ENCODE results near the gene ANO3. TPM values are rescaled to one million over a fixed set of nuclear protein-coding genes. Genes with fewer than 3 reads are reported as not detected.

ANO3 gene
- total RNA-seq, 4 donors from 2014 or later, result 0.08 to 0.27 TPM; not detected in 2

DNA sequence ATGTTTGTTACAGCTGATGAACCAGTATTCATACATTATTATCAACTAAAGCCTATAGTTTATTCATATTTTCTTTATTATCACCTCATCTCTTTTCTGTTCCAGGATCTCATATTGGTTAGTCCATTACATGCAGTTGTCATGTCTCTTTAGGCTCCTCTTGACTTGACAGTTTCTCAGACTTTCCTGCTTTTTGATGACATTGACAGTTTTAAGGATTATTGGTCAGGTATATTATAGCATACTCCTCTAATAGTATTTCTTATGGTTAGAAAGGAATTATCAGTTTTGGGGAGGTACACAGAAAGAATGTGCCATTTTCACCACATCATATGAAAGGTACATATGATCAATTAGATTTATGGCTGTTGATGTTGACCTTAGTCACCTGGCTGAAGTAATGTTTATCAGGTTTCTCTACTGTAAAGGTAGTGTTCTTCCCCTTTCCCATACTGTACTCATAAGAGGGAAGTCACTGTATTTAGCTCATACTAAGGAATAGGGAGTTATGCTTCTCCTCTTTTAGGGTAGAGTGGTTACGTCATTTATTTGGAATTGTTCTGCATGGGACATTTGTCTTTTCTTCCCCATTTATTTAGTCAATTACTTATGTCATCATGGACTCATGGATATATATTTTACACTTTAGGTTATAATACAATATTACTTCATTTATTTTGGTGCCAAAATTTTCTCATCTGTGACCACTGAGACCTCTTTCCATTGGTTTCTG is 9.4 kb upstream of the ANO3 start:
- no peak overlapping the region for H3K27ac ChIP-seq
- WGBS, 2 donors (ENCODE audit: low coverage in 1 of 2), result 69 to 100% methylated on average over 1 of the region's 1 CpG
- TF ChIP-seq EP300 (IDR thresholded peaks at IDR 0.05) (no peak), POLR2AphosphoS5 (IDR thresholded peaks at IDR 0.05) (no peak), POLR2A (IDR thresholded peaks at IDR 0.05) (no peak)
- TF ChIP-seq, protein P1, sequence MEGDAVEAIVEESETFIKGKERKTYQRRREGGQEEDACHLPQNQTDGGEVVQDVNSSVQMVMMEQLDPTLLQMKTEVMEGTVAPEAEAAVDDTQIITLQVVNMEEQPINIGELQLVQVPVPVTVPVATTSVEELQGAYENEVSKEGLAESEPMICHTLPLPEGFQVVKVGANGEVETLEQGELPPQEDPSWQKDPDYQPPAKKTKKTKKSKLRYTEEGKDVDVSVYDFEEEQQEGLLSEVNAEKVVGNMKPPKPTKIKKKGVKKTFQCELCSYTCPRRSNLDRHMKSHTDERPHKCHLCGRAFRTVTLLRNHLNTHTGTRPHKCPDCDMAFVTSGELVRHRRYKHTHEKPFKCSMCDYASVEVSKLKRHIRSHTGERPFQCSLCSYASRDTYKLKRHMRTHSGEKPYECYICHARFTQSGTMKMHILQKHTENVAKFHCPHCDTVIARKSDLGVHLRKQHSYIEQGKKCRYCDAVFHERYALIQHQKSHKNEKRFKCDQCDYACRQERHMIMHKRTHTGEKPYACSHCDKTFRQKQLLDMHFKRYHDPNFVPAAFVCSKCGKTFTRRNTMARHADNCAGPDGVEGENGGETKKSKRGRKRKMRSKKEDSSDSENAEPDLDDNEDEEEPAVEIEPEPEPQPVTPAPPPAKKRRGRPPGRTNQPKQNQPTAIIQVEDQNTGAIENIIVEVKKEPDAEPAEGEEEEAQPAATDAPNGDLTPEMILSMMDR (IDR thresholded peaks at IDR 0.05), result no peak
- no peaks in the 10 kb centered on the region for H3K4me1 ChIP-seq
- no peaks in the 10 kb centered on the region for H3K9me3 ChIP-seq
- no peak for ATAC-seq
- no peaks in the 10 kb centered on the region for H3K36me3 ChIP-seq
- no peaks in the 10 kb centered on the region for H3K27me3 ChIP-seq
- no peak overlapping the region for H3K4me3 ChIP-seq

DNA sequence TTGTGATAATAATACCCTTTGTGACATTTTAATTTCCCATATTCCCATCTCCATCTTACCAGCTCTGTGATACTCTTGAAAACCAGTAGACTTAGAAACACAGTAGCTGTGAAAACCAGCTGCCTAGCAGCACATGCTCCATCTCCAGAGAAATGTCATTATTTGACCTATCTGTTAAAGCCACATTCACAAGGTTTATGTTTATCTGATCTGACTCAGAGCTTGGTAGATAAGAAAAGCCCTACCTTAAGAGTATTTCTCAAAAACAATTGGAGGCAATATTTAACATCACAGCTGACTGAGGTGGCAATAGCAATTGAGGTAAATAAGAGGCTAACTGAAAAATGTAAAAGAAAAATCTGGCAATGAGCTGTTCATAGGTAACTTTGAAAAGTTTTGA is 8.1 kb upstream of the ANO3 start:
- Histone ChIP-seq H3K36me3 (no peaks in the 10 kb centered on the region), H3K27ac (no peak overlapping the region), H3K4me3 (no peak overlapping the region), H3K27me3 (no peaks in the 10 kb centered on the region), H3K4me1 (no peaks in the 10 kb centered on the region), H3K9me3 (no peaks in the 10 kb centered on the region)
- TF ChIP-seq POLR2A (IDR thresholded peaks at IDR 0.05) (no peak), EP300 (IDR thresholded peaks at IDR 0.05) (no peak), POLR2AphosphoS5 (IDR thresholded peaks at IDR 0.05) (no peak)
- TF ChIP-seq, protein P1 (IDR thresholded peaks at IDR 0.05), result no peak
- ATAC-seq, result no peak

DNA sequence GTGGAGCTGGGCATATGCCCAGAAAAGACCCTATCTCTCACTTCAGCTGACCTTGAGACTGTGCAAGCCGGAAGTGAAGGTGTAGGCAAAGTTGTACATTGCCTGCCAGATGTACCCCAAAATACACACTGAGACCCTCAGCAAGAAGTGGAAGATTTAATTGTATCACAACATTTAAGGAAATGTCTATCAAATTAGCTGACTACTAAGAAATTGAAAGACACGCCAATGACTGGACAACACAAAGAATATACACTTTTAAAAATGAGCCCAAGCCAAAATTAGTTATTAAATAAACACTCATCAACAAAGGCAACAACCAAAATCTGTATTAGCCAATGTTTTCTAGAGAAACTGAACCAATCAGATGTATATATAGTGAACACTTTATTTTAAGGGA is 7.7 kb upstream of the ANO3 start:
- 83 to 86% methylated on average over 1 to 2 of the region's 2 CpGs for WGBS, 2 donors (ENCODE audit: low coverage in 1 of 2)
- ATAC-seq, result no peak

DNA sequence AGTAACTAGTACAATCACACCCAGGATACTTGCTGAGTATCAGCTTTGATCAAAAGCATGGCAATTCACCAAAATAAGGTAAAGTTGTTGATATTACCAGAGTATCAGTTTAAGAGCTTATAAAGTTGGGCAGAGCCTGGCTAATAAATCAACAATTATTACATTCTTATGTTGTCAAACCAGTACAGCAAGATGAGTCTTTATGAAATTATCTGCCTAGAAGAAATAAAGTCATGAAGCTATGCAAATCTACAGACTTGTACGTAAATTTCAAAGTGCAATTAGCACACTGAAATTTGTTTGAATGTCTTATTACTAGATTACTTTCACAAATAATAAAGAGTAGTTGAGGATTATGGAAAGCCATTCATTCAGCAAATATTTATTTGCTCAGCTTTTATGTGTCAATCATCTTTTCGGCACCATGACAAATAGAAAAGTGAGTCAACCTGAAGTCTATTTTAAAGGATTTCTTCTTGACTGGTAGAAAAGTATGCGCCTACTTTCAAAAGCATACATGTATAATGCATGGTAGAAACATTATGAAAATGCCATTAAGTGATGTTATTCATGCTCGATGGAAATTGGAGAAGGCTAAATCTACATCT is 5.0 kb upstream of the ANO3 start:
- Histone ChIP-seq H3K9me3 (no peaks in the 10 kb centered on the region), H3K27ac (no peak overlapping the region), H3K4me1 (peaks cover 0 to 5% (median 0%) of the 10 kb centered on the region in 3 donors), H3K27me3 (no peaks in the 10 kb centered on the region), H3K36me3 (no peaks in the 10 kb centered on the region), H3K4me3 (no peak overlapping the region)
- WGBS, 2 donors (ENCODE audit: low coverage in 1 of 2), result 79 to 90% methylated on average over 4 of the region's 4 CpGs
- no peak for TF ChIP-seq POLR2A (IDR thresholded peaks at IDR 0.05)
- TF ChIP-seq POLR2AphosphoS5 (IDR thresholded peaks at IDR 0.05), result no peak
- TF ChIP-seq EP300 (IDR thresholded peaks at IDR 0.05), result no peak
- ATAC-seq, result no peak

More for the DNA sequence above, 7.7 kb upstream of the ANO3 start:
- H3K9me3 ChIP-seq, result no peaks in the 10 kb centered on the region
- no peak overlapping the region for H3K27ac ChIP-seq
- TF ChIP-seq, protein P1 (IDR thresholded peaks at IDR 0.05), result no peak
- no peak for TF ChIP-seq POLR2AphosphoS5 (IDR thresholded peaks at IDR 0.05)
- TF ChIP-seq POLR2A (IDR thresholded peaks at IDR 0.05), result no peak
- no peak for TF ChIP-seq EP300 (IDR thresholded peaks at IDR 0.05)
- no peaks in the 10 kb centered on the region for H3K36me3 ChIP-seq
- H3K27me3 ChIP-seq, result no peaks in the 10 kb centered on the region
- H3K4me1 ChIP-seq, result no peaks in the 10 kb centered on the region
- no peak overlapping the region for H3K4me3 ChIP-seq

DNA sequence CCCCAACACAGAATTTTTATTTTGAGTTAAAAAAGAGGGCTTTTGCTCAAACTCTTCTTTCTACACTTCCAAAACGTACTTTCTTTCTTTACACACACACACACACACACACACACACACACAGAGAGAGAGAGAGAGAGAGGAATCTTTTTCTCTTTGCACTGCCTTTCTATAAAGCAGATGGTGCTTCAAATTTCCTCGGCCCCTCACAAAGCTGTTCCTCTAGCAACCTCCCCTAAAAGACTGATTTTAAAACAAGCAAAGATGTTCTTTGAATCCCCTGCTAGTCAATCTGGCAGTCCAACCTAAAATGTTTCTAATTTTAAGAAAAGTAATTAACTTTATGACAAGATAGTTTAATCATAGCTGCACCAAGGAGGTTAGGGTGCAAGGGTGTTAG is 2.7 kb upstream of the ANO3 start:
- H3K9me3 ChIP-seq, result no peaks in the 10 kb centered on the region
- WGBS, 2 donors (ENCODE audit: low coverage in 1 of 2), result 37 to 59% methylated on average over 2 of the region's 2 CpGs
- no peak for ATAC-seq

More for the DNA sequence above, 2.7 kb upstream of the ANO3 start:
- Histone ChIP-seq H3K4me1 (peaks cover 0 to 13% (median 0%) of the 10 kb centered on the region in 3 donors), H3K36me3 (no peaks in the 10 kb centered on the region), H3K27me3 (no peaks in the 10 kb centered on the region), H3K27ac (no peak overlapping the region), H3K4me3 (no peak overlapping the region)
- TF ChIP-seq, protein P1 (IDR thresholded peaks at IDR 0.05), result no peak
- TF ChIP-seq POLR2A (IDR thresholded peaks at IDR 0.05) (no peak), POLR2AphosphoS5 (IDR thresholded peaks at IDR 0.05) (no peak)

Data from gastroesophageal sphincter (tissue), 4 donors.